HCT116 (cell line): Measurements from ENCODE around the gene DEFB123. TPM values are rescaled to one million over a fixed set of nuclear protein-coding genes. Genes with fewer than 3 reads are reported as not detected.

Experiments used
- ATAC-seq: fragments of 200-7000 bp; cut with Tn5 transposase; 2 replicates; pipeline ENCODE4 v1.9.1; 2020; ENCODE audit warnings: mild to moderate bottlenecking, moderate library complexity
- BruUV-seq: library from RNA; stranded (reverse); fragments of 400-500 nt; replicated peaks from 2 replicates; lab custom pipeline; 2021; lab: Mats Ljungman, UMichigan
- CTCF ChIA-PET: fragments of 300-600 bp; sonication (Branson Sonifier 250); formaldehyde crosslinking; loops from one replicate; lab custom pipeline; 2021; ENCODE audit warnings: antibody characterized with exemption; lab: Charles Lee
- POLR2A ChIA-PET: fragments of 300-600, 350-600 bp; sonication (Branson Sonifier 250); formaldehyde crosslinking; loops from one replicate; lab custom pipeline; 2021; ENCODE audit warnings: antibody characterized with exemption; lab: Charles Lee
- RAD21 ChIA-PET, 2 experiments: fragments of 300-600 bp; sonication (Branson Sonifier 250); formaldehyde crosslinking; loops; one replicate each; lab custom pipeline; 2023; ENCODE audit warnings: low total read pairs in 2 of 2; ENCODE audit not compliant: uncharacterized antibody in 2 of 2, unreplicated experiment in 2 of 2, low non-redundant PET in 1 of 2; lab: Charles Lee
- DNase-seq: peaks from one replicate; pipeline ENCODE4 v3.0.0-alpha.2; 2010; ENCODE audit warnings: low read depth, low spot score
- H2AFZ ChIP-seq: fragments of 200-600 bp; shearing (Covaris generic), sonication (generic); 2 replicates; pipeline ENCODE4 v1.6.1; 2017; ENCODE audit warnings: low read depth, mixed run types, mixed read lengths, antibody characterized with exemption, low read length; ENCODE audit not compliant: poor library complexity, severe bottlenecking
- H3K27ac ChIP-seq: 2 replicates; pipeline ENCODE4 v1.5.1; 2012; ENCODE audit warnings: low read depth, low read length
- H3K27me3 ChIP-seq: fragments of 200-600 bp; sonication (generic); 2 replicates; pipeline ENCODE4 v1.6.1; 2016; ENCODE audit warnings: mixed run types, low read length, mixed read lengths; ENCODE audit not compliant: insufficient read depth
- H3K36me3 ChIP-seq, 2 experiments: fragments of 200-500 bp in 1 of 2; fragments of 200-600 bp in 1 of 2; sonication (Bioruptor generic) in 1 of 2; sonication (generic) in 1 of 2; 2 replicates each; pipeline versions ENCODE4 v1.5.1 to v1.6.1; 2014 to 2016; ENCODE audit warnings: low read length in 2 of 2, inconsistent platforms in 1 of 2, mixed read lengths in 1 of 2, mixed run types in 1 of 2; ENCODE audit not compliant: insufficient read depth in 2 of 2, control insufficient read depth in 1 of 2
- H3K4me1 ChIP-seq, 2 experiments: fragments of 200-600 bp in 1 of 2; sonication (generic) in 1 of 2; 2 replicates each; pipeline versions ENCODE4 v1.5.1 to v1.6.1; 2012 to 2017; ENCODE audit warnings: low read length in 2 of 2, inconsistent platforms in 1 of 2, mild to moderate bottlenecking in 1 of 2, mixed read lengths in 1 of 2, mixed run types in 1 of 2, moderate library complexity in 1 of 2; ENCODE audit not compliant: insufficient read depth in 2 of 2, control insufficient read depth in 1 of 2
- H3K4me2 ChIP-seq: fragments of 200-600 bp; sonication (generic); 2 replicates; pipeline ENCODE4 v1.6.1; 2017; ENCODE audit warnings: mixed run types, low read length, mixed read lengths
- H3K4me3 ChIP-seq, 2 experiments: fragments of 200-600 bp in 1 of 2; sonication (generic) in 1 of 2; replicated peaks in 1 of 2; 2 replicates each; pipeline ENCODE4 v1.5.1; 2011 to 2016; ENCODE audit warnings: low read length in 2 of 2, control low read depth in 1 of 2, low read depth in 1 of 2, mild to moderate bottlenecking in 1 of 2, mixed read lengths in 1 of 2, mixed run types in 1 of 2
- H3K79me2 ChIP-seq: fragments of 200-600 bp; sonication (generic); 2 replicates; pipeline ENCODE4 v1.6.1; 2017; ENCODE audit warnings: mild to moderate bottlenecking, mixed run types, low read length, moderate library complexity, mixed read lengths; ENCODE audit not compliant: insufficient read depth
- H3K9ac ChIP-seq: fragments of 200-600 bp; sonication (generic); 2 replicates; pipeline ENCODE4 v1.6.1; 2016; ENCODE audit warnings: low read length, mixed read lengths
- H3K9me2 ChIP-seq: fragments of 200-600 bp; sonication (generic), shearing (Covaris generic); 2 replicates; pipeline ENCODE4 v1.6.1; 2017; ENCODE audit warnings: mixed run types, mild to moderate bottlenecking, moderate library complexity; ENCODE audit not compliant: insufficient read depth
- H3K9me3 ChIP-seq, 2 experiments: fragments of 200-500 bp in 1 of 2; fragments of 200-600 bp in 1 of 2; sonication (Bioruptor generic) in 1 of 2; sonication (generic) in 1 of 2; 2 replicates each; pipeline ENCODE4 v1.6.1; 2014 to 2017; ENCODE audit warnings: low read length in 2 of 2, mixed read lengths in 2 of 2, inconsistent platforms in 1 of 2, low read depth in 1 of 2, mild to moderate bottlenecking in 1 of 2, mixed run types in 1 of 2, moderate library complexity in 1 of 2; ENCODE audit not compliant: control insufficient read depth in 1 of 2, insufficient read depth in 1 of 2
- H4K20me1 ChIP-seq: fragments of 200-600 bp; sonication (generic), shearing (Covaris generic); 2 replicates; pipeline ENCODE4 v1.6.1; 2017; ENCODE audit warnings: mixed run types, mild to moderate bottlenecking, moderate library complexity; ENCODE audit not compliant: insufficient read depth
- CEBPB ChIP-seq: IDR thresholded peaks from 2 replicates; pipeline ENCODE4 v1.6.1; 2012; ENCODE audit warnings: low read depth
- CTCF ChIP-seq, 3 experiments: fragments of 200-600 bp in 1 of 3; sonication (generic) in 1 of 3; IDR thresholded peaks in 2 of 3; conservative IDR thresholded peaks in 1 of 3; 2 replicates each; pipeline ENCODE4 v1.5.1; 2012 to 2017; ENCODE audit warnings: low read depth in 2 of 3, low read length in 2 of 3, antibody characterized with exemption in 1 of 3, borderline replicate concordance in 1 of 3, control low read depth in 1 of 3, mild to moderate bottlenecking in 1 of 3, mixed read lengths in 1 of 3, mixed run types in 1 of 3, moderate library complexity in 1 of 3; ENCODE audit not compliant: insufficient read depth in 1 of 3
- EGR1 ChIP-seq: IDR thresholded peaks from 2 replicates; pipeline ENCODE4 v1.6.1; 2012; ENCODE audit warnings: low read depth
- ELF1 ChIP-seq: IDR thresholded peaks from 2 replicates; pipeline ENCODE4 v1.6.1; 2012; ENCODE audit warnings: low read depth, borderline replicate concordance
- POLR2A ChIP-seq: IDR thresholded peaks from 2 replicates; pipeline ENCODE4 v1.7.0; 2011; ENCODE audit warnings: borderline replicate concordance; ENCODE audit not compliant: insufficient read depth, insufficient read length; ENCODE audit errors: extremely low read depth
- TCF7L2 ChIP-seq: IDR thresholded peaks from 2 replicates; pipeline ENCODE4 v1.7.0; 2011; ENCODE audit warnings: borderline replicate concordance, inconsistent platforms; ENCODE audit not compliant: insufficient read depth, insufficient read length; ENCODE audit errors: extremely low read depth
- YY1 ChIP-seq: IDR thresholded peaks from 2 replicates; pipeline ENCODE4 v1.6.1; 2011; ENCODE audit warnings: low read length, low read depth, moderate library complexity, mild to moderate bottlenecking; ENCODE audit not compliant: insufficient replicate concordance; ENCODE audit errors: extremely low read depth
- ZFX ChIP-seq: fragments of 450-650 bp; IDR thresholded peaks from 2 replicates; pipeline ENCODE4 v1.6.1; 2017
- intact Hi-C: fragments of 100-400 bp; cut with micrococcal nuclease; formaldehyde crosslinking; loops from 2 replicates; pipeline ENCODE4 v1.10.0; 2022
- total RNA-seq: library from RNA; stranded (reverse); gene quantifications from one replicate; pipeline ENCODE4 v1.2.1, GENCODE V29; 2021; ENCODE audit not compliant: unreplicated experiment
- TF ChIP-seq, protein P1 (sequence below): IDR thresholded peaks from 2 replicates; pipeline ENCODE4 v1.6.1; 2012

DEFB123 gene
- total RNA-seq, 1 experiment from 2014 or later, result not detected

GRCh38 chr20:31474758-31475427, 34.5 kb downstream of the DEFB123 start, which contains the start of the genes DEFB124 and REM1:
Gene DEFB124, minus strand, starts transcription at chr20:31475127. Its CDS starts 2,114 bp downstream, at chr20:31473013.
Gene REM1, plus strand, starts transcription at chr20:31475288. Its CDS starts 1,158 bp downstream, at chr20:31476446.
- Histone ChIP-seq H3K9me2 (no peaks in the 10 kb centered on the region), H3K4me1 (no peaks in the 10 kb centered on the region), H3K36me3 (no peaks in the 10 kb centered on the region), H4K20me1 (no peaks in the 10 kb centered on the region), H3K4me2 (no peak within 1 kb of the TSS), H3K79me2 (no peaks in the 10 kb centered on the region), H3K9me3 (no peaks in the 10 kb centered on the region), H3K4me3 (no peak within 1 kb of the TSS), H3K27me3 (no peaks in the 10 kb centered on the region), H2AFZ (no peak within 1 kb of the TSS), H3K27ac (no peak within 1 kb of the TSS), H3K9ac (no peak within 1 kb of the TSS)
- TF ChIP-seq POLR2A (no peak), EGR1 (no peak), CTCF (IDR thresholded peaks at IDR 0.05 in 2 of 3, conservative IDR thresholded peaks at IDR 0.05 in 1 of 3; ENCODE audit: borderline replicate concordance in 1 of 3, insufficient read depth in 1 of 3, low read depth in 2 of 3, low read length in 2 of 3) (no peak), YY1 (no peak), ZFX (no peak), TCF7L2 (no peak), ELF1 (no peak), CEBPB (no peak)
- TF ChIP-seq, protein P1, sequence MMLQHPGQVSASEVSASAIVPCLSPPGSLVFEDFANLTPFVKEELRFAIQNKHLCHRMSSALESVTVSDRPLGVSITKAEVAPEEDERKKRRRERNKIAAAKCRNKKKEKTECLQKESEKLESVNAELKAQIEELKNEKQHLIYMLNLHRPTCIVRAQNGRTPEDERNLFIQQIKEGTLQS, result no peak
- no TSS peak for BruUV-seq
- CTCF ChIA-PET, result interaction anchor here (1.1 kb wide), 1 partner anchor 28 kb away, joined by 5 read pairs; no protein-coding TSS in a partner anchor
- RAD21 ChIA-PET, result no interaction called here
- intact Hi-C loops, result no loop called here
- DNase-seq (no peak), ATAC-seq (no peak)
- POLR2A ChIA-PET, result no interaction called here
